ENCODE measurements around the gene OR4D5.

DNA sequence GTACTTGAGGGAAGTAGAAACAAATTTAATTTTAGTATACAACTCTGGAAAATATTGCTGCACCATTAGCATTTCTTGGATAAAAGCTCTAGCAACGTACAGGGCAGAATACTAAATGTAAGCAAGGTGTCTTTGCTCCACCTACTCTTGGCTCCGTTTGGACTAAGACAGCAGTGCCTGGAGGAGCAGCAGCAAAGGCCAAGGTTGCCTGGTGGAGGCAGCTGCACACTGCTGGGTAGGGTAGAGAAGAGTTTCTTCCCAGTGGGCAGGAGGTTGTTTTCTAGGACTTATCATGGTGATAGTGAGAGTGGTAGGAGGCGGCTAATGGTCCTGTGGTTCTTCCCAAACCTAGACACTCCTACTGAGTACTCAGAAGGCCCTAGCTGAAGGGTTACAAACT, 39.6 kb upstream of the OR4D5 start:
- no peak for TF ChIP-seq EZH2phosphoT487 (IDR thresholded peaks at IDR 0.05; ENCODE audit: low read length)
- TF ChIP-seq, protein P1, sequence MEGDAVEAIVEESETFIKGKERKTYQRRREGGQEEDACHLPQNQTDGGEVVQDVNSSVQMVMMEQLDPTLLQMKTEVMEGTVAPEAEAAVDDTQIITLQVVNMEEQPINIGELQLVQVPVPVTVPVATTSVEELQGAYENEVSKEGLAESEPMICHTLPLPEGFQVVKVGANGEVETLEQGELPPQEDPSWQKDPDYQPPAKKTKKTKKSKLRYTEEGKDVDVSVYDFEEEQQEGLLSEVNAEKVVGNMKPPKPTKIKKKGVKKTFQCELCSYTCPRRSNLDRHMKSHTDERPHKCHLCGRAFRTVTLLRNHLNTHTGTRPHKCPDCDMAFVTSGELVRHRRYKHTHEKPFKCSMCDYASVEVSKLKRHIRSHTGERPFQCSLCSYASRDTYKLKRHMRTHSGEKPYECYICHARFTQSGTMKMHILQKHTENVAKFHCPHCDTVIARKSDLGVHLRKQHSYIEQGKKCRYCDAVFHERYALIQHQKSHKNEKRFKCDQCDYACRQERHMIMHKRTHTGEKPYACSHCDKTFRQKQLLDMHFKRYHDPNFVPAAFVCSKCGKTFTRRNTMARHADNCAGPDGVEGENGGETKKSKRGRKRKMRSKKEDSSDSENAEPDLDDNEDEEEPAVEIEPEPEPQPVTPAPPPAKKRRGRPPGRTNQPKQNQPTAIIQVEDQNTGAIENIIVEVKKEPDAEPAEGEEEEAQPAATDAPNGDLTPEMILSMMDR (IDR thresholded peaks at IDR 0.05; ENCODE audit: low read length) = no peak
- TF ChIP-seq EZH2 (optimal IDR thresholded peaks at IDR 0.05; ENCODE audit: low read depth, low read length) = no peak
